Natural killer cell (primary cell): ENCODE measurements around the gene FN3K. TPM values are rescaled to one million over a fixed set of nuclear protein-coding genes. Genes with fewer than 3 reads are reported as not detected.

ENCODE experiments used
- ATAC-seq, 3 donors: fragments of 150-1000 bp in 2 of 3; fragments of 200-7000 bp in 1 of 3; cut with Tn5 transposase; 1 replicate in 1 of 3; 2 replicates in 2 of 3; pipeline ENCODE4 v1.10.0; 2021; ENCODE audit warnings: mild to moderate bottlenecking in 2 of 3, moderate library complexity in 2 of 3
- DNase-seq, 2 donors: peaks; one replicate each; pipeline versions ENCODE4 v3.0.0 to v3.0.0-alpha.2; 2013 to 2021; ENCODE audit warnings: mixed read lengths in 1 of 2
- H3K27ac ChIP-seq: one replicate; pipeline ENCODE4 v1.5.1; 2013; ENCODE audit warnings: mild to moderate bottlenecking, low read length
- H3K27me3 ChIP-seq: one replicate; pipeline ENCODE4 v1.6.1; 2013; ENCODE audit warnings: low read length; ENCODE audit not compliant: control insufficient read depth, insufficient read depth
- H3K36me3 ChIP-seq: one replicate; pipeline ENCODE4 v1.6.1; 2013; ENCODE audit warnings: low read length; ENCODE audit not compliant: control insufficient read depth, insufficient read depth
- H3K4me1 ChIP-seq: one replicate; pipeline ENCODE4 v1.6.1; 2013; ENCODE audit warnings: low read length; ENCODE audit not compliant: control insufficient read depth, insufficient read depth
- H3K4me3 ChIP-seq: one replicate; pipeline ENCODE4 v1.5.1; 2013; ENCODE audit warnings: low read length
- H3K9me3 ChIP-seq: one replicate; pipeline ENCODE4 v1.6.1; 2013; ENCODE audit warnings: low read length; ENCODE audit not compliant: control insufficient read depth, insufficient read depth
- H3K27ac Mint-ChIP-seq, 2 donors: one replicate each; pipeline ENCODE4 v1.8.0; 2022; ENCODE audit warnings: mild to moderate bottlenecking in 2 of 2, mixed read lengths in 2 of 2, moderate library complexity in 1 of 2
- H3K27me3 Mint-ChIP-seq, 2 donors: one replicate each; pipeline ENCODE4 v1.8.0; 2022; ENCODE audit warnings: low read depth in 2 of 2, mixed read lengths in 2 of 2
- H3K36me3 Mint-ChIP-seq: one replicate; pipeline ENCODE4 v1.8.0; 2022; ENCODE audit warnings: mixed read lengths
- H3K4me1 Mint-ChIP-seq, 2 donors: one replicate each; pipeline ENCODE4 v1.8.0; 2022; ENCODE audit warnings: mixed read lengths in 2 of 2
- H3K4me3 Mint-ChIP-seq: one replicate; pipeline ENCODE4 v1.8.0; 2022; ENCODE audit warnings: mild to moderate bottlenecking, moderate library complexity, mixed read lengths
- H3K9me3 Mint-ChIP-seq, 2 donors: one replicate each; pipeline ENCODE4 v1.8.0; 2022; ENCODE audit warnings: mixed read lengths in 2 of 2
- CTCF ChIP-seq: fragments of 200-600 bp; IDR thresholded peaks from one replicate; pipeline ENCODE4 v1.8.0; 2022; ENCODE audit warnings: antibody characterized with exemption
- WGBS: methylation state at CpG from one replicate; pipeline ENCODE4 v1.1.7; 2013; ENCODE audit warnings: missing lambda C conversion rate; ENCODE audit not compliant: insufficient coverage; 5-methylcytosine and 5-hydroxymethylcytosine counted together
- intact Hi-C: fragments of 100-400 bp; cut with micrococcal nuclease; formaldehyde crosslinking; loops from one replicate; pipeline ENCODE4 v1.14.2; 2022
- total RNA-seq, 4 donors: library from RNA; stranded (reverse); fragments of 120-200 nt in 1 of 4; gene quantifications; one replicate each; pipeline versions ENCODE4 v1.2.3 to v1.2.4, GENCODE V29; 2013 to 2022

The FN3K gene
- total RNA-seq, 3 donors from 2014 or later (not counting 1 experiment from before 2014, with no cell fraction given): 4.9 to 6.1 (median 5.5) TPM

GRCh38 chr17:82748756-82749155, 13.3 kb downstream of the FN3K start:
- no peak overlapping the region for H3K27ac ChIP-seq
- no peak for ATAC-seq
- H3K4me3 ChIP-seq: no peak overlapping the region
- no peaks in the 10 kb centered on the region for H3K36me3 ChIP-seq
- H3K4me1 ChIP-seq: peaks cover 17% of the 10 kb centered on the region
- Mint-ChIP-seq H3K4me3 (no peak overlapping the region), H3K36me3 (no peaks in the 10 kb centered on the region), H3K9me3 (no peaks in the 10 kb centered on the region), H3K27ac (no peak overlapping the region), H3K27me3 (no peaks in the 10 kb centered on the region), H3K4me1 (peaks cover 0 to 7% of the 10 kb centered on the region in 2 donors)
- intact Hi-C loops: no loop called here
- TF ChIP-seq CTCF: no peak
- DNase-seq: no peak
- no peaks in the 10 kb centered on the region for H3K27me3 ChIP-seq
- 97% methylated on average over 16 of the region's 16 CpGs for WGBS
- no peaks in the 10 kb centered on the region for H3K9me3 ChIP-seq

DNA sequence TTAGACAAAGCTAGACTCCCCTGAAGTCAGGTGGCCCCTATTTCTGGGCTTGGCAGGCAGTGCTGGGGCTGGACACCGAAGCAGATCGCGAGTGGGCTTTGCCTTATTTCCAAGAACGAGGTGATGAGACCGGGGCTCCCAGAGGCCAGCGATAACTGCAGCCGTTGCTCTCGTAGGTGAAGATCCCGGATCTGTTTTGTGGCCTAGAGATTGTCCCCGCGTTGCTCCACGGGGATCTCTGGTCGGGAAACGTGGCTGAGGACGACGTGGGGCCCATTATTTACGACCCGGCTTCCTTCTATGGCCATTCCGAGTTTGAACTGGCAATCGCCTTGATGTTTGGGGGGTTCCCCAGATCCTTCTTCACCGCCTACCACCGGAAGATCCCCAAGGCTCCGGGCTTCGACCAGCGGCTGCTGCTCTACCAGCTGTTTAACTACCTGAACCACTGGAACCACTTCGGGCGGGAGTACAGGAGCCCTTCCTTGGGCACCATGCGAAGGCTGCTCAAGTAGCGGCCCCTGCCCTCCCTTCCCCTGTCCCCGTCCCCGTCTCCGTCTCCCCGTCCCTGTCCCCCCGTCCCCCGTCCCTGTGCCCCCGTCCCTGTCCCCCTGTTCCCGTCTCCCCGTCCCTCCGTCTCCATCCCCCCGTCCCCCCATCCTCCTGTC, 15.0 kb downstream of the FN3K start:
- Mint-ChIP-seq H3K36me3 (no peaks in the 10 kb centered on the region), H3K27me3 (no peaks in the 10 kb centered on the region), H3K4me1 (peaks cover 0 to 16% of the 10 kb centered on the region in 2 donors), H3K27ac (no peak overlapping the region), H3K4me3 (peak overlapping the region; percentile 71), H3K9me3 (no peaks in the 10 kb centered on the region)
- no peaks in the 10 kb centered on the region for H3K27me3 ChIP-seq
- no peak for TF ChIP-seq CTCF
- WGBS: 71% methylated on average over 29 of the region's 40 CpGs
- no peaks in the 10 kb centered on the region for H3K36me3 ChIP-seq
- no peak overlapping the region for H3K4me3 ChIP-seq
- intact Hi-C loops: no loop called here
- H3K9me3 ChIP-seq: no peaks in the 10 kb centered on the region
- DNase-seq (peak in 1 of 2 donors; percentile 37), ATAC-seq (no peak)
- H3K4me1 ChIP-seq: peaks cover 19% of the 10 kb centered on the region
- H3K27ac ChIP-seq: no peak overlapping the region

- no peaks in the 10 kb centered on the region for H3K27me3 ChIP-seq
- DNase-seq: no peak
- H3K36me3 ChIP-seq: peaks cover under 1% of the 10 kb centered on the region
- WGBS: 1% methylated on average over 55 of the region's 56 CpGs
- intact Hi-C loops: no loop called here
- no peak for ATAC-seq
- H3K4me1 Mint-ChIP-seq: peaks cover 0 to 23% of the 10 kb centered on the region in 2 donors
- no peak overlapping the region for H3K27ac Mint-ChIP-seq
- no peaks in the 10 kb centered on the region for H3K36me3 Mint-ChIP-seq
- peaks cover 19% of the 10 kb centered on the region for H3K4me1 ChIP-seq
- peak overlapping the region; percentile 33 for H3K4me3 ChIP-seq
- H3K4me3 Mint-ChIP-seq: peak overlapping the region; percentile 49
- no peak for TF ChIP-seq CTCF
- no peak overlapping the region for H3K27ac ChIP-seq
- no peaks in the 10 kb centered on the region for H3K27me3 Mint-ChIP-seq
- no peaks in the 10 kb centered on the region for H3K9me3 Mint-ChIP-seq
- H3K9me3 ChIP-seq: no peaks in the 10 kb centered on the region
Measured at GRCh38 chr17:82751171-82751570, 15.8 kb downstream of the FN3K start.
